Left ventricle myocardium inferior (tissue), 1 donor: ENCODE results near the gene KIF2A. TPM values are rescaled to one million over a fixed set of nuclear protein-coding genes. Genes with fewer than 3 reads are reported as not detected.

ENCODE experiments used
- DNase-seq: peaks from one replicate; pipeline ENCODE4 v3.0.0-alpha.2; 2020
- H3K27ac ChIP-seq: fragments of 200-600 bp; replicated peaks from 2 replicates; pipeline ENCODE4 v1.8.0; 2021
- H3K27me3 ChIP-seq: fragments of 200-600 bp; 2 replicates; pipeline ENCODE4 v1.8.0; 2021; ENCODE audit warnings: low read depth
- H3K36me3 ChIP-seq: fragments of 200-600 bp; 2 replicates; pipeline ENCODE4 v1.8.0; 2021
- H3K4me1 ChIP-seq: fragments of 200-600 bp; 2 replicates; pipeline ENCODE4 v1.8.0; 2021
- H3K4me3 ChIP-seq: fragments of 200-600 bp; 2 replicates; pipeline ENCODE4 v1.8.0; 2021; ENCODE audit warnings: mild to moderate bottlenecking, moderate library complexity
- H3K9me3 ChIP-seq: fragments of 200-600 bp; replicated peaks from 2 replicates; pipeline ENCODE4 v1.8.0; 2021
- intact Hi-C: fragments of 100-400 bp; cut with micrococcal nuclease; formaldehyde crosslinking; loops from one replicate; pipeline ENCODE4 v1.11.0; 2022
- total RNA-seq: library from RNA; stranded (reverse); fragmentation: NEBNext Ultra II Directional; extraction: Animal tissue kit (Norgen Biotek cat#: 25700); gene quantifications from one replicate; pipeline ENCODE4 v1.2.1, GENCODE V29; 2021
- TF ChIP-seq, protein P1 (sequence below): fragments of 200-600 bp; IDR thresholded peaks from 2 replicates; pipeline ENCODE4 v1.8.0; 2021; ENCODE audit warnings: antibody characterized with exemption, mild to moderate bottlenecking, borderline replicate concordance
- donor health status: DM: no; HTN: yes; CAD: no; lungs with severe emphysema.

KIF2A gene
- total RNA-seq, 1 donor from 2014 or later: 9.7 TPM

- Histone ChIP-seq H3K36me3 (no peaks in the 10 kb centered on the region), H3K4me1 (no peaks in the 10 kb centered on the region), H3K9me3 (no peaks in the 10 kb centered on the region), H3K27ac (no peak overlapping the region), H3K27me3 (no peaks in the 10 kb centered on the region), H3K4me3 (no peak overlapping the region)
- intact Hi-C loops: no loop called here
- TF ChIP-seq, protein P1, sequence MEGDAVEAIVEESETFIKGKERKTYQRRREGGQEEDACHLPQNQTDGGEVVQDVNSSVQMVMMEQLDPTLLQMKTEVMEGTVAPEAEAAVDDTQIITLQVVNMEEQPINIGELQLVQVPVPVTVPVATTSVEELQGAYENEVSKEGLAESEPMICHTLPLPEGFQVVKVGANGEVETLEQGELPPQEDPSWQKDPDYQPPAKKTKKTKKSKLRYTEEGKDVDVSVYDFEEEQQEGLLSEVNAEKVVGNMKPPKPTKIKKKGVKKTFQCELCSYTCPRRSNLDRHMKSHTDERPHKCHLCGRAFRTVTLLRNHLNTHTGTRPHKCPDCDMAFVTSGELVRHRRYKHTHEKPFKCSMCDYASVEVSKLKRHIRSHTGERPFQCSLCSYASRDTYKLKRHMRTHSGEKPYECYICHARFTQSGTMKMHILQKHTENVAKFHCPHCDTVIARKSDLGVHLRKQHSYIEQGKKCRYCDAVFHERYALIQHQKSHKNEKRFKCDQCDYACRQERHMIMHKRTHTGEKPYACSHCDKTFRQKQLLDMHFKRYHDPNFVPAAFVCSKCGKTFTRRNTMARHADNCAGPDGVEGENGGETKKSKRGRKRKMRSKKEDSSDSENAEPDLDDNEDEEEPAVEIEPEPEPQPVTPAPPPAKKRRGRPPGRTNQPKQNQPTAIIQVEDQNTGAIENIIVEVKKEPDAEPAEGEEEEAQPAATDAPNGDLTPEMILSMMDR: no peak
- no peak for DNase-seq
These were observed 10.1 kb downstream of the KIF2A start for GRCh38 chr5:62316176-62316502.

- no peak for DNase-seq
- H3K27me3 ChIP-seq: no peaks in the 10 kb centered on the region
- TF ChIP-seq, protein P1: no peak
- H3K27ac ChIP-seq: no peak overlapping the region
- no peak overlapping the region for H3K4me3 ChIP-seq
- H3K4me1 ChIP-seq: no peaks in the 10 kb centered on the region
- H3K36me3 ChIP-seq: no peaks in the 10 kb centered on the region
- H3K9me3 ChIP-seq: no peaks in the 10 kb centered on the region
- intact Hi-C loops: no loop called here
These were observed 11.8 kb downstream of the KIF2A start for GRCh38 chr5:62317810-62318209.

DNA sequence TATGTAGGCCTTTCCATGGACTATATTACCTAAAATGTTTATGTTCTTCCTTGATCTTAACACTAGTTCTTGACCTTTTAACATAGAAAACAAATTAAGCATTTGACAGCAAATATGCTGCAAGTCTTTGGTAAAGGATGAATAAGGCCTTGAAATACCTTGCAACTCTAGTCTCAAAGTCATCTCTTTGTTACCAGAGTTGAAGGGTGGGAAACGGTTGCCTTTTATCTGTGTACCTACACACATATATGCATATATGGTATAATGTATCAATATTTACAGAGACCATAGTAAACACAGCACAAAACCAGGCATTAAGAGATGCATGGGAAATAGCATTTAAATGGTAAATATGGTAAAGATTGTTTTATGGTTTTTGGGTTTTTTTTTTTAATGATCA lies 16.5 kb downstream of the KIF2A start:
- Histone ChIP-seq H3K27ac (no peak overlapping the region), H3K9me3 (no peaks in the 10 kb centered on the region), H3K4me3 (no peak overlapping the region), H3K27me3 (no peaks in the 10 kb centered on the region), H3K4me1 (no peaks in the 10 kb centered on the region), H3K36me3 (no peaks in the 10 kb centered on the region)
- DNase-seq: no peak
- TF ChIP-seq, protein P1: no peak
- intact Hi-C loops: no loop called here

DNA sequence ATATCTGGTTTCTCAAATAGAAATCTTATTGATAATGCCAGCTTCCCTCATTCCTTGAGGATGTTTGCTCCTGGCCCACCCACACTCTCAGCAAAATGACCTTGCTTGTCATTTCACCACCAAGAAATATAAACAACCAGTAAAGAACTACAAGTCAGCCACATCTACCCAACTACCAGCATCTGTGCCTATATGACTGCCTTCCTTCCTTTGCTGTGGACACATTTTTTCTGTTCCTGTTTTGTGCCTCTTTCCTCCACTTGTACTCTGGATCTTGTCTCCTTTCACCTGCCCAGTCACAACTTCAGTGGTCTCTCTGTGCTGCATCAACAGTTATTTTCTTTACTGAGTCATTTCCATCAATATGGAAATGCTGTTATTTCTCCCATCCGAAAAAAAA lies 20.3 kb downstream of the KIF2A start:
- no peak overlapping the region for H3K4me3 ChIP-seq
- intact Hi-C loops: no loop called here
- H3K27ac ChIP-seq: no peak overlapping the region
- H3K36me3 ChIP-seq: no peaks in the 10 kb centered on the region
- no peak for DNase-seq
- TF ChIP-seq, protein P1: no peak
- no peaks in the 10 kb centered on the region for H3K9me3 ChIP-seq
- no peaks in the 10 kb centered on the region for H3K27me3 ChIP-seq
- peaks cover 8% of the 10 kb centered on the region for H3K4me1 ChIP-seq

DNA sequence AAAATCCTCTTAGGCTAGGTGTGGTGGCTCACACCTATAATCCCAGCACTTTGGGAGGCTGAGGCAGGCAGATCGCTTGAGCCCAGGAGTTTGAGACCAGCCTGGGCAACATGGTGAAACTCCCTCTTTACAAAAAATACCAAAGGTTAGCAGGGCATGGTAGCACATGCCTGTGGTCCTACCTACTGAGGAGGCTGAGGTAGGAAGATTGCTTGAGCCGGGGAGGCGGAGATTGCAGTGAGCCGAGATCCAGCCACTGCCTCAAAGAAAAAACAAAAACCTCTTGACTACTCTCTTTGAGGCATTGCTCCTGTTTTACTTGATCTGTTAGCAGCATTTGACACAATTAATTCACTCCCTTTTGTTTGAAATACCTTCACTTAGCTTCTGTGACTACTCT lies 20.7 kb downstream of the KIF2A start:
- H3K36me3 ChIP-seq: no peaks in the 10 kb centered on the region
- peaks cover 8% of the 10 kb centered on the region for H3K4me1 ChIP-seq
- H3K9me3 ChIP-seq: no peaks in the 10 kb centered on the region
- TF ChIP-seq, protein P1: no peak
- H3K27ac ChIP-seq: no peak overlapping the region
- no peak for DNase-seq
- intact Hi-C loops: no loop called here
- no peak overlapping the region for H3K4me3 ChIP-seq
- no peaks in the 10 kb centered on the region for H3K27me3 ChIP-seq
